AG09319 (cell line): Measurements from ENCODE around the gene TSHR.

Experiments
- DNase-seq: peaks from one replicate; pipeline ENCODE4 v3.0.0-alpha.2; 2010; ENCODE audit warnings: low read depth; ENCODE audit errors: extremely low read depth
- TF ChIP-seq, protein P1 (sequence below): IDR thresholded peaks from 2 replicates; pipeline ENCODE4 v1.5.1; 2011; ENCODE audit warnings: low read depth, mild to moderate bottlenecking, inconsistent platforms, low read length, moderate library complexity

TSHR gene

DNA sequence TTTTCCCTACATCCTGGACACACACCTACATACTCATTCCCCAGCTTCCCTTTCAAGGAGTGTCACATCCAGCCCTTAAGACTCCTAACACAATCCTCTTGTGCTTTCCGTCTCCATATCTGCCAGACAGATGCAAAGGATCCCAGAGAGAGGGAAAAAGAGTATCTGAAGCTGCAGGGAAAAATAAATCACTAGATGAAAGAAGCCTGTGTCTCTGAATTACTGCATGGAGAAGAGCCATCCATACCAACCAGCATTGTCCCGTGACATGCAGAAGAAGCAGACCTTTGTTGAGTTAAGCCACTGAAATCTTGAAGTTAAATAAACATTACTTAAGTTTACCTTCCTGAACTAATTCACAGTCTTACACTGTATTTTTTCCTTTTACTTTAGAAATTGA, 210.7 kb downstream of the TSHR start:
- no peak for DNase-seq
- TF ChIP-seq, protein P1, sequence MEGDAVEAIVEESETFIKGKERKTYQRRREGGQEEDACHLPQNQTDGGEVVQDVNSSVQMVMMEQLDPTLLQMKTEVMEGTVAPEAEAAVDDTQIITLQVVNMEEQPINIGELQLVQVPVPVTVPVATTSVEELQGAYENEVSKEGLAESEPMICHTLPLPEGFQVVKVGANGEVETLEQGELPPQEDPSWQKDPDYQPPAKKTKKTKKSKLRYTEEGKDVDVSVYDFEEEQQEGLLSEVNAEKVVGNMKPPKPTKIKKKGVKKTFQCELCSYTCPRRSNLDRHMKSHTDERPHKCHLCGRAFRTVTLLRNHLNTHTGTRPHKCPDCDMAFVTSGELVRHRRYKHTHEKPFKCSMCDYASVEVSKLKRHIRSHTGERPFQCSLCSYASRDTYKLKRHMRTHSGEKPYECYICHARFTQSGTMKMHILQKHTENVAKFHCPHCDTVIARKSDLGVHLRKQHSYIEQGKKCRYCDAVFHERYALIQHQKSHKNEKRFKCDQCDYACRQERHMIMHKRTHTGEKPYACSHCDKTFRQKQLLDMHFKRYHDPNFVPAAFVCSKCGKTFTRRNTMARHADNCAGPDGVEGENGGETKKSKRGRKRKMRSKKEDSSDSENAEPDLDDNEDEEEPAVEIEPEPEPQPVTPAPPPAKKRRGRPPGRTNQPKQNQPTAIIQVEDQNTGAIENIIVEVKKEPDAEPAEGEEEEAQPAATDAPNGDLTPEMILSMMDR, result no peak

DNA sequence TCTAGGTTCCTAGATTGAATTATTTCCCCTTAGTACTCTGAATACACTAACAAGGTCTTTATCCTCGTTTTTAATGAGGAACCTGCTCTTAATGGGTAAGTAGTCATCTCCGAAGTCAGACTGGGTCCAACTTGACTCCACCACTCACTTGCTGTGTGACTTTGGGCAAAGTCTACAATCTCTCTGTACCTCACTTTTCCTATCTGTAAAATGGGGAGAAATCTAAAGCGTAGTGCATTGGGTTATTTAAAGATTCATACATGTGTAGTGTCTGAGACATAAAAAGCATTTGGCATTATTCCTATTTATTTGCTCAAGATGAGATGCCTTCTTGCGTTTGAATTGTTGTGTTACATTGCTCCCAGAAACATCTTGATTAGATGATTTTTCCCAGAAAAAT, 213.8 kb downstream of the TSHR start:
- DNase-seq, result no peak
- TF ChIP-seq, protein P1, result no peak

DNA sequence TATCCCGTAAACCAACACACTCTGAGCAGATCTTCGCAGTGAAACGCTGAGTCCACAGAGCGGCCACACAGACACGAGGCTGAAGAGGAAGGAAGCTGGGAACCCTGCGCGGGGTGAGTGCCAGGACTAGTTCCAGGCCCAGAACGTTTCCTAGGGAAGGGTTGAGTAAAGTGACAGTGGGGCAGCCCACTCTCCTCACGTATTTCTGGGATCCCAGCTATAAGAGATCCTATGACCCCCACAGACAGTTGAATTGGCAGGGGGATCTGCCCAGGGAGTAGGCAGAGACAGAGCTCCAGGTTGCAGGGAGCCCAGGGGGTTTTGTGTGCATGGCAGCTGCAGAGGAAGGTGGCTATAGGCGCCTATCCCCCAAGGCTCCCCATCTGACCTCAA, 214.3 kb downstream of the TSHR start:
- no peak for DNase-seq
- TF ChIP-seq, protein P1, result no peak

DNA sequence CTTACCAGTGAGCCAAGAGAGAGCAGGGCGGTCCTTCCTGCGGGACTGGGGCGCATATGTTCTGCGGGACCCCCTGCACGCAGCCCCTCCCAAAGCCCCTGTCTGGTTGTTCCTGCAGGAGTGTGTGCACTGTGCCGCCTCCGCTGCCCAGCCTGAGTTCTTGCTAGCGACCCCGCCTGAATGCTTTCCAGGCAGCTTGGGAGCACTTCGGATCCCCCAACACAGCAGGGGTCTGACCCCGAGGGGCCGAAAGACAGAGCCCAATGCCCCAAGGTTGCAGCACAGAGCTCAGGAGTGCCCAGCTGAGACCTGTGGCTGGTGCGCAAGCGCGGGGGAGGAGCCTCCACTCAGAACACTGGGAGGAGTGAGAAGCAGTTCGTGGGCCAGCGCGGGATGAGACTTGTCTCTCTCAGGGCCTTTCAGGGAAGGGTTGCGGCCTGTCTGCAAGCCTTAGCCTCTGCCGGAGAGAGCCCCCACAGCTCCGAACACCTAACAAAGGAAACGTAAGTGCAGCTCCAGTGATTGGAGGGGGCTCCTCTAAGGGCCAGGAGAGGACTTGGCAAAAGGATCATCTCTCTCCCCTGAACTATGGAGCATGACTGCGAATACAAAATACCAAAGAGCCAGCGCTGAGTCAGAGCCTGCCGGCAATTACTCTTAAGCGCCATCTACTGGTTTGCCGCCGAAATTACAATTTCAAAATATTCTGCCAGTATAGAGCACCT, 214.8 kb downstream of the TSHR start:
- TF ChIP-seq, protein P1, result peak; percentile 89
- peak; percentile 63 for DNase-seq

DNA sequence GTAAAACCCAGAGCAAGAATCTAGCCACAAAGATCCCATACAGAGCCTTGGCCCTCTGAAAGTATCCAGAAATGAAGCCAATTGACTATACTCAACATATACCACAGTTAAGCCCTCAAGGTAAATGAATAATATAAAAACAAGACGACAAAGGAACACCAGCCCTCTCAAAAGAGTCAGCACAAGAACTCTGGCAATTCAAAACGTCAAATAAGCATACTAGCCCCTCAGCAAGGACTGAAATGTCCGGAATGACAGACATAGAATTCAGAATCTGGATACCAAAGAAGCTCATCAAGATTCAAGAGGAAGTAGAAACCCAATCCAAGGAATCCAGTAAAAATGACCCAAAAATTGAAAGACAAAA, 215.4 kb downstream of the TSHR start:
- no peak for DNase-seq
- TF ChIP-seq, protein P1, result no peak

DNA sequence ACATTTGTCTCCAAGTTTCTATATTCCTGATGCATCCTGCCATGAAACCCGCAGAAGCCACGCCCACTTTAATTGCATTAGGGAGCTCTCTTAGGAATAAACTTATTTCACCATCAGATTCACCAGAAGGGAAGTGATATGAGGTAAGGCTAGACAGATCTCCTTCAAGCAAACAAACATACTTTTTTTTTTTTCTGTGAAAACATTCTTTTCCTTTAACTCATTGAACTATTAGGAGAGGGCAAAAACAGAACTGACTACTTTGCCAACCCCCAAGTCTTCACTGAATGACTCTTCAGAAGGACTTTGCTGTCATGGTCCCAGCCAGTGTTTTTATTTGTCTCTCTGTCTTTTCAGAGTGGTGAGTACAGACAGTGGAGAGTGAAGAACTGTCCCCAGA, 216.9 kb downstream of the TSHR start:
- TF ChIP-seq, protein P1, result no peak
- peak; percentile 5 for DNase-seq

DNA sequence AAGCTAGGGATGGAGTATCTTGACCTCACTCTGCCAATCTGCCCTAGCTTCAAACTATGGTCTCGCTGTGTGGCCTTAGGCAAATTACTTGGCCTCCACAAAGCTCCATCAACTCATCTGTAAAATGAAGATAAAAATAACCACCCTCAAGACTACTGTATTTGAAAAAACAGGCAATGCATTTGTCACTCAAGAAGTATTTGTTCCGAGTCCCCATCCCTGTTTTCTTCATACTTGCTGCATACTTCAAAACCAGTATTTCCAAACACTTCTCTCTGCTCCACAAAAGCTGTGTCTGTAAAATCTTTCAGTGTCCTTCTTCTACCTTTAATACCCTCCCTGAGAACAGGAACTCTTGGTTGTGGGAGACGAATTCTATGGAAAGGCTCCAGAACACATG, 217.5 kb downstream of the TSHR start:
- no peak for DNase-seq
- TF ChIP-seq, protein P1, result no peak
